Keratinocyte (primary cell): ENCODE measurements around the gene RPL32. TPM values are rescaled to one million over a fixed set of nuclear protein-coding genes. Genes with fewer than 3 reads are reported as not detected.

Experiments
- DNase-seq: peaks from one replicate; pipeline ENCODE4 v3.0.0-alpha.2; 2011; ENCODE audit warnings: low read depth, missing footprints, low spot score
- FAIRE-seq: peaks from 2 replicates; lab custom pipeline; 2011; peaks lifted over from hg19 to GRCh38; lab: Jason Lieb, UNC
- H2AFZ ChIP-seq: 2 replicates; pipeline ENCODE4 v1.6.0; 2012; ENCODE audit warnings: low read length, control low read depth, inconsistent platforms; ENCODE audit not compliant: control insufficient read depth
- H3K27ac ChIP-seq: 2 replicates; pipeline ENCODE4 v1.5.1; 2011; ENCODE audit warnings: low read length; ENCODE audit not compliant: control insufficient read depth, insufficient read depth
- H3K27me3 ChIP-seq: 3 replicates; pipeline ENCODE4 v1.6.0; 2011; ENCODE audit warnings: low read length; ENCODE audit not compliant: control insufficient read depth, insufficient read depth; ENCODE audit errors: extremely low read depth
- H3K36me3 ChIP-seq, 2 experiments: 2 replicates in 1 of 2; 3 replicates in 1 of 2; pipeline ENCODE4 v1.5.1; 2011; ENCODE audit warnings: low read length in 2 of 2, mild to moderate bottlenecking in 1 of 2; ENCODE audit not compliant: control insufficient read depth in 2 of 2, insufficient read depth in 2 of 2; ENCODE audit errors: extremely low read depth in 1 of 2
- H3K4me1 ChIP-seq: 3 replicates; pipeline ENCODE4 v1.5.1; 2011; ENCODE audit warnings: low read length; ENCODE audit not compliant: control insufficient read depth, insufficient read depth; ENCODE audit errors: extremely low read depth
- H3K4me2 ChIP-seq: 3 replicates; pipeline ENCODE4 v1.6.0; 2011; ENCODE audit warnings: low read depth, low read length; ENCODE audit not compliant: control insufficient read depth, insufficient read depth; ENCODE audit errors: extremely low read depth
- H3K4me3 ChIP-seq, 3 experiments: fragments of 200-600 bp in 1 of 3; sonication (generic) in 1 of 3; 2 replicates in 2 of 3; 3 replicates in 1 of 3; pipeline ENCODE4 v1.5.1; 2011 to 2016; ENCODE audit warnings: low read length in 3 of 3, mild to moderate bottlenecking in 3 of 3, control low read depth in 2 of 3, inconsistent platforms in 1 of 3, low read depth in 1 of 3, mixed read lengths in 1 of 3, mixed run types in 1 of 3, moderate library complexity in 1 of 3; ENCODE audit not compliant: control insufficient read depth in 2 of 3, insufficient read depth in 2 of 3; ENCODE audit errors: extremely low read depth in 1 of 3
- H3K79me2 ChIP-seq: 2 replicates; pipeline ENCODE4 v1.6.0; 2012; ENCODE audit warnings: low read length; ENCODE audit not compliant: control insufficient read depth, insufficient read depth
- H3K9ac ChIP-seq: 3 replicates; pipeline ENCODE4 v1.6.0; 2011; ENCODE audit warnings: low read length; ENCODE audit not compliant: control insufficient read depth, insufficient read depth; ENCODE audit errors: extremely low read depth
- H3K9me1 ChIP-seq: 3 replicates; pipeline ENCODE4 v1.6.0; 2011; ENCODE audit warnings: low read length; ENCODE audit not compliant: control insufficient read depth, insufficient read depth; ENCODE audit errors: extremely low read depth
- H3K9me3 ChIP-seq: 2 replicates; pipeline ENCODE4 v1.5.1; 2012; ENCODE audit warnings: low read depth, low read length; ENCODE audit not compliant: control insufficient read depth
- H4K20me1 ChIP-seq: 3 replicates; pipeline ENCODE4 v1.6.0; 2011; ENCODE audit warnings: low read length; ENCODE audit not compliant: control insufficient read depth, insufficient read depth; ENCODE audit errors: extremely low read depth
- CTCF ChIP-seq, 3 experiments: IDR thresholded peaks in 1 of 3; conservative IDR thresholded peaks in 1 of 3; optimal IDR thresholded peaks in 1 of 3; 2 replicates in 2 of 3; 3 replicates in 1 of 3; pipeline versions ENCODE3 to v1.5.1; 2011; ENCODE audit warnings: low read length in 3 of 3, mild to moderate bottlenecking in 3 of 3, moderate library complexity in 2 of 3, control low read depth in 1 of 3, inconsistent platforms in 1 of 3; ENCODE audit not compliant: insufficient read depth in 2 of 3; ENCODE audit errors: extremely low read depth in 1 of 3
- EZH2 ChIP-seq: IDR thresholded peaks from one replicate; pipeline ENCODE4 v1.6.1; 2012; ENCODE audit warnings: inconsistent platforms, mild to moderate bottlenecking, low read length, moderate library complexity
- dilution Hi-C: fragments of 300-500 bp; cut with MboI; formaldehyde crosslinking; loops from one replicate; pipeline ENCODE4 v1.7.0; 2020; ENCODE audit warnings: low sequenced_read_pairs; ENCODE audit not compliant: extremely low pct_ligation_motif_present
- polyA plus RNA-seq, 5 experiments: library from polyadenylated mRNA; depleted of rRNA in 3 of 5; stranded (reverse) in 3 of 5; stranded (forward) in 1 of 5; unstranded in 1 of 5; fragments of >200 nt; gene quantifications; 1 replicate in 1 of 5; 2 replicates in 3 of 5; 3 replicates in 1 of 5; pipeline versions ENCODE4 v1.2.1 to v1.2.3, GENCODE V29; 2011 to 2012; ENCODE audit warnings: missing spikeins in 2 of 5, low read depth in 1 of 5, low replicate concordance in 1 of 5

Gene RPL32
- polyA plus RNA-seq, 1 donor (not counting 4 experiments of a cell fraction or from before 2014, with no cell fraction given), result 2,534 TPM

- dilution Hi-C loops, result no loop called here
- peaks cover 19% of the 10 kb centered on the region for H3K27me3 ChIP-seq
- FAIRE-seq, result no peak
- H3K79me2 ChIP-seq, result no peaks in the 10 kb centered on the region
- peaks cover 8% of the 10 kb centered on the region for H3K9me3 ChIP-seq
- H3K9ac ChIP-seq, result no peak overlapping the region
- H3K4me3 ChIP-seq, result no peak overlapping the region
- H3K9me1 ChIP-seq, result no peaks in the 10 kb centered on the region
- H3K4me2 ChIP-seq, result no peak overlapping the region
- no peak overlapping the region for H2AFZ ChIP-seq
- TF ChIP-seq EZH2, result no peak
- TF ChIP-seq CTCF (optimal IDR thresholded peaks at IDR 0.05 in 1 of 3, IDR thresholded peaks at IDR 0.05 in 1 of 3, conservative IDR thresholded peaks at IDR 0.05 in 1 of 3; ENCODE audit: extremely low read depth in 1 of 3, insufficient read depth in 2 of 3, low read length in 3 of 3), result no peak
- no peak overlapping the region for H3K27ac ChIP-seq
- DNase-seq, result no peak
- H4K20me1 ChIP-seq, result no peaks in the 10 kb centered on the region
- H3K4me1 ChIP-seq, result no peaks in the 10 kb centered on the region
- H3K36me3 ChIP-seq, result no peaks in the 10 kb centered on the region
Observed at GRCh38 chr3:12866836-12867235, 25.5 kb upstream of the RPL32 start.

- dilution Hi-C loops, result no loop called here
- Histone ChIP-seq H3K27ac (no peak overlapping the region), H3K4me1 (no peaks in the 10 kb centered on the region), H3K27me3 (peaks cover 8% of the 10 kb centered on the region), H3K79me2 (no peaks in the 10 kb centered on the region), H3K36me3 (no peaks in the 10 kb centered on the region), H3K9me3 (peaks cover 8% of the 10 kb centered on the region), H2AFZ (no peak overlapping the region), H3K4me3 (no peak overlapping the region), H3K9ac (no peak overlapping the region), H3K4me2 (no peak overlapping the region), H3K9me1 (no peaks in the 10 kb centered on the region), H4K20me1 (no peaks in the 10 kb centered on the region)
- no peak for DNase-seq
- no peak for FAIRE-seq
- TF ChIP-seq CTCF (optimal IDR thresholded peaks at IDR 0.05 in 1 of 3, IDR thresholded peaks at IDR 0.05 in 1 of 3, conservative IDR thresholded peaks at IDR 0.05 in 1 of 3; ENCODE audit: extremely low read depth in 1 of 3, insufficient read depth in 2 of 3, low read length in 3 of 3) (no peak), EZH2 (no peak)
Observed at GRCh38 chr3:12865271-12865670, 23.9 kb upstream of the RPL32 start.
